Lung (tissue), 12 donors: Measurements from ENCODE around the gene FLYWCH1. TPM values are rescaled to one million over a fixed set of nuclear protein-coding genes. Genes with fewer than 3 reads are reported as not detected.

ENCODE experiments used
- ATAC-seq: fragments of 200-7000 bp; cut with Tn5 transposase; one replicate; pipeline ENCODE4 v1.9.1; 2020; ENCODE audit warnings: moderate number of reproducible peaks; ENCODE audit not compliant: insufficient read depth, low FRiP score
- DNase-seq, 3 donors: peaks; one replicate each; pipeline ENCODE4 v3.0.0-alpha.2; 2013 to 2017
- H3K27ac ChIP-seq, 2 donors: one replicate each; pipeline ENCODE4 v1.5.1; 2013; ENCODE audit warnings: mild to moderate bottlenecking in 2 of 2, moderate library complexity in 2 of 2, control low read depth in 1 of 2, inconsistent platforms in 1 of 2, low read depth in 1 of 2, low read length in 1 of 2
- H3K27me3 ChIP-seq, 3 donors: one replicate each; pipeline ENCODE4 v1.5.1; 2013; ENCODE audit warnings: low read length in 2 of 3; ENCODE audit not compliant: control insufficient read depth in 3 of 3, insufficient read depth in 3 of 3
- H3K36me3 ChIP-seq, 4 donors: one replicate each; pipeline ENCODE4 v1.5.1; 2013; ENCODE audit warnings: low read length in 4 of 4, mild to moderate bottlenecking in 1 of 4, moderate library complexity in 1 of 4; ENCODE audit not compliant: control insufficient read depth in 4 of 4, insufficient read depth in 4 of 4
- H3K4me1 ChIP-seq, 5 donors: one replicate each; pipeline ENCODE4 v1.5.1; 2013; ENCODE audit warnings: low read length in 5 of 5, mild to moderate bottlenecking in 2 of 5, moderate library complexity in 1 of 5; ENCODE audit not compliant: control insufficient read depth in 5 of 5, insufficient read depth in 5 of 5
- H3K4me3 ChIP-seq: one replicate; pipeline ENCODE4 v1.5.1; 2013; ENCODE audit warnings: mild to moderate bottlenecking, control low read depth, moderate library complexity
- H3K9ac ChIP-seq, 2 donors: one replicate each; pipeline ENCODE4 v1.5.1; 2013; ENCODE audit warnings: low read length in 2 of 2, control low read depth in 1 of 2; ENCODE audit not compliant: insufficient read depth in 1 of 2
- H3K9me3 ChIP-seq, 4 donors: one replicate each; pipeline ENCODE4 v1.5.1; 2013; ENCODE audit warnings: low read length in 3 of 4, mild to moderate bottlenecking in 1 of 4, moderate library complexity in 1 of 4; ENCODE audit not compliant: control insufficient read depth in 4 of 4, insufficient read depth in 3 of 4
- CTCF ChIP-seq: IDR thresholded peaks from 2 replicates; pipeline ENCODE4 v1.5.1; 2012; ENCODE audit warnings: mild to moderate bottlenecking; ENCODE audit errors: control extremely low read depth, extremely low read depth
- WGBS, 2 donors: extraction: QIAGEN DNeasy Blood & Tissue Kit; methylation state at CpG; one replicate each; pipeline ENCODE4 v1.1.7; 2013; 5-methylcytosine and 5-hydroxymethylcytosine counted together
- polyA plus RNA-seq, 2 donors: library from polyadenylated mRNA; stranded (reverse); fragments of 200-250 nt; gene quantifications; one replicate each; pipeline ENCODE4 v1.2.1, GENCODE V29; 2013
- total RNA-seq, 2 donors: library from RNA; depleted of rRNA in 1 of 2; stranded (reverse); fragments of >200 nt in 1 of 2; gene quantifications; one replicate each; pipeline ENCODE4 v1.2.1, GENCODE V29; 2014 to 2021
- donor health status: control.
- donor health status: control.
- donor health status: Bipolar disorder and iron deficiency.
- donor health status: healthy.
- donor health status: DM: yes; HTN: yes; CAD: no.

FLYWCH1 gene
- total and polyA plus RNA-seq, 4 donors: 13.3 to 34.3 (median 21.4) TPM

GRCh38 chr16:2982402-2982801 lies 70.7 kb downstream of the FLYWCH1 start:
- Histone ChIP-seq H3K4me1 (peaks cover 0 to 44% (median 10%) of the 10 kb centered on the region in 5 donors), H3K9me3 (no peaks in the 10 kb centered on the region), H3K36me3 (no peaks in the 10 kb centered on the region), H3K27me3 (no peaks in the 10 kb centered on the region), H3K9ac (no peak overlapping the region), H3K27ac (no peak overlapping the region), H3K4me3 (no peak overlapping the region)
- ATAC-seq (no peak), DNase-seq (no peak)
- TF ChIP-seq CTCF: no peak
- 90 to 92% methylated on average over 5 of the region's 5 CpGs for WGBS, 2 donors

GRCh38 chr16:2983706-2984136 lies 72.0 kb downstream of the FLYWCH1 start:
- Histone ChIP-seq H3K27ac (no peak overlapping the region), H3K9me3 (no peaks in the 10 kb centered on the region), H3K4me3 (no peak overlapping the region), H3K36me3 (no peaks in the 10 kb centered on the region), H3K9ac (no peak overlapping the region), H3K4me1 (peaks cover 0 to 57% (median 14%) of the 10 kb centered on the region in 5 donors), H3K27me3 (no peaks in the 10 kb centered on the region)
- DNase-seq (peak; percentile 73 to 87 (median 77)), ATAC-seq (peak; percentile 72)
- WGBS, 2 donors: 8 to 10% methylated on average over 41 to 42 of the region's 42 CpGs
- peak; percentile 84 for TF ChIP-seq CTCF

GRCh38 chr16:2985462-2985861 lies 73.7 kb downstream of the FLYWCH1 start:
- DNase-seq (peak; percentile 88 to 90 (median 89)), ATAC-seq (no peak)
- no peak for TF ChIP-seq CTCF
- Histone ChIP-seq H3K4me3 (no peak overlapping the region), H3K9ac (no peak overlapping the region), H3K36me3 (no peaks in the 10 kb centered on the region), H3K4me1 (peaks cover 0 to 53% (median 14%) of the 10 kb centered on the region in 5 donors), H3K9me3 (no peaks in the 10 kb centered on the region), H3K27me3 (no peaks in the 10 kb centered on the region), H3K27ac (peak overlapping the region in 1 of 2 donors; percentile 34)
- 67 to 86% methylated on average over 9 of the region's 9 CpGs for WGBS, 2 donors

- no peak for ATAC-seq
- Histone ChIP-seq H3K9me3 (no peaks in the 10 kb centered on the region), H3K36me3 (no peaks in the 10 kb centered on the region), H3K27ac (peak overlapping the region in 1 of 2 donors; percentile 34), H3K4me3 (no peak overlapping the region), H3K4me1 (peaks cover 0 to 50% (median 12%) of the 10 kb centered on the region in 5 donors), H3K9ac (no peak overlapping the region), H3K27me3 (no peaks in the 10 kb centered on the region)
- no peak for TF ChIP-seq CTCF
- WGBS, 2 donors: 82 to 84% methylated on average over 15 of the region's 15 CpGs
- DNase-seq: peak in 1 of 3 donors; percentile 40
Measured at GRCh38 chr16:2985893-2986355, 74.2 kb downstream of the FLYWCH1 start.
